Thyroid gland (tissue), 4 donors: ENCODE results near the gene LIN7A. TPM values are rescaled to one million over a fixed set of nuclear protein-coding genes. Genes with fewer than 3 reads are reported as not detected.

Experiments
- DNase-seq, 2 donors: peaks; one replicate each; pipeline ENCODE4 v3.0.0-alpha.2; 2019
- H3K27ac ChIP-seq, 3 donors: fragments of 200-600 bp; sonication (generic); 1 replicate in 2 of 3; 2 replicates in 1 of 3; pipeline ENCODE4 v1.5.1; 2016 to 2019; ENCODE audit warnings: mild to moderate bottlenecking in 1 of 3, moderate library complexity in 1 of 3
- H3K27me3 ChIP-seq: fragments of 200-600 bp; sonication (generic); one replicate; pipeline ENCODE4 v1.5.1; 2019
- H3K36me3 ChIP-seq, 2 donors: fragments of 200-600 bp; sonication (generic); one replicate each; pipeline ENCODE4 v1.5.1; 2016 to 2019
- H3K4me1 ChIP-seq, 2 donors: fragments of 200-600 bp; sonication (generic); one replicate each; pipeline ENCODE4 v1.5.1; 2017 to 2019
- H3K4me3 ChIP-seq, 3 donors: fragments of 200-600 bp; sonication (generic); replicated peaks in 1 of 3; 1 replicate in 2 of 3; 2 replicates in 1 of 3; pipeline ENCODE4 v1.5.1; 2016; ENCODE audit warnings: mild to moderate bottlenecking in 1 of 3
- H3K9me3 ChIP-seq: fragments of 200-600 bp; sonication (generic); one replicate; pipeline ENCODE4 v1.5.1; 2017
- CTCF ChIP-seq, 6 experiments: fragments of 200-600 bp in 3 of 6; fragments of 450-650 bp in 3 of 6; sonication (generic) in 3 of 6; IDR thresholded peaks; one replicate each; pipeline ENCODE4 v1.5.1; 2016 to 2019; ENCODE audit warnings: antibody characterized with exemption in 6 of 6, mild to moderate bottlenecking in 2 of 6, inconsistent platforms in 1 of 6, moderate library complexity in 1 of 6
- POLR2A ChIP-seq, 2 donors: fragments of 450-650 bp; IDR thresholded peaks; one replicate each; pipeline ENCODE4 v1.6.1; 2017; ENCODE audit warnings: antibody characterized with exemption in 2 of 2, mild to moderate bottlenecking in 2 of 2, moderate library complexity in 1 of 2
- WGBS, 2 donors: methylation state at CpG; one replicate each; pipeline ENCODE4 v1.1.5; 2017; 5-methylcytosine and 5-hydroxymethylcytosine counted together
- intact Hi-C: fragments of 100-400 bp; cut with DNase I; formaldehyde crosslinking; loops from one replicate; pipeline ENCODE4 v1.15.1; 2023
- total RNA-seq, 4 donors: library from RNA; depleted of rRNA; stranded (reverse); fragments of >200 nt; gene quantifications; one replicate each; pipeline ENCODE4 v1.2.3, GENCODE V29; 2016

Gene LIN7A
- total RNA-seq, 4 donors from 2014 or later: 7.9 to 21.4 (median 18.4) TPM

DNA sequence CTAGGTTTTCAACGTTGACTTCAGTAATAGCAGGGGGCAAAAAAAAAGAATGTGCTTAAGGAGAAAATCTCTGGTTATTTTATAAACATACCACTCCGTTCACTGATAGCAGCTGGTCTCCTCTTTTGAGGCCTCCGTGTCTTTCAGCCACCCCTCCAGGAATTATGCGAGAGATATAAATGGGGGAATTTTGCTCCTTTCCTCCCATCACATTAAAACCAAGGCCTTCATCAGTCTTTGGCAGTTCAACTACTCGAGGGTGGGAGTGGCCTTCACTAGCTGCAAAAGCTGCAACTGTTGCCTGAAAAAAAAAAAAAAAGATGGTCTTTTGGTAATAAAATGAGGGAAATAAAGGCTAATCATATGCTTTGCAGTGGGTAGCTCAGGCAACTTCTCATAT lies 92.1 kb downstream of the LIN7A start:
- Histone ChIP-seq H3K36me3 (no peaks in the 10 kb centered on the region), H3K27ac (no peak overlapping the region), H3K4me3 (no peak overlapping the region), H3K4me1 (peaks cover 10 to 11% of the 10 kb centered on the region in 2 donors), H3K27me3 (no peaks in the 10 kb centered on the region), H3K9me3 (no peaks in the 10 kb centered on the region)
- intact Hi-C loops: no loop called here
- TF ChIP-seq CTCF (IDR thresholded peaks at IDR 0.05): no peak
- TF ChIP-seq POLR2A (IDR thresholded peaks at IDR 0.05): no peak
- 77 to 81% methylated on average over 5 of the region's 5 CpGs for WGBS, 2 donors
- no peak for DNase-seq

DNA sequence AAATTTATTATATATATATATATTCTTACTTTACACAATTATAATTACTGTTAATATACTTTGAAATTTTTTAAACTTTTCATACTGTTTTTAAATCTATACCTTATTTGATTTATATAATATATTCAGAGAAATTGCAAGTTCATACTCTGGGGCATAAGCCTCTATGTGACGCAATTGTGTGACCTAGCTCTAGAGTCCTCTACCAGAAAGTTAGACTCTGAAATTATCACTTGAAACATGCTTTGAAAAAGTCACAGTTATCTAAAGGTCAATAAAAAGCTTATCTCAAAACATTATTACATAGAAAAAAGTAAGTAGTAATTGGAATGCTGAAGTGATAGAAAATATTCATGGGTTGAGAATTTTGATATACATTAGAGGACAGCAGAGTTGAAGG lies 93.8 kb downstream of the LIN7A start:
- TF ChIP-seq POLR2A (IDR thresholded peaks at IDR 0.05) (no peak), CTCF (IDR thresholded peaks at IDR 0.05) (no peak)
- H3K4me3 ChIP-seq: no peak overlapping the region
- H3K9me3 ChIP-seq: no peaks in the 10 kb centered on the region
- WGBS, 2 donors: 92 to 97% methylated on average over 1 of the region's 1 CpG
- no peak overlapping the region for H3K27ac ChIP-seq
- peaks cover 10 to 14% of the 10 kb centered on the region in 2 donors for H3K4me1 ChIP-seq
- intact Hi-C loops: no loop called here
- no peaks in the 10 kb centered on the region for H3K27me3 ChIP-seq
- no peaks in the 10 kb centered on the region for H3K36me3 ChIP-seq
- no peak for DNase-seq

GRCh38 chr12:80838708-80839107 lies 99.0 kb downstream of the LIN7A start:
- peak in 2 of 6 experiments; percentile 18 to 32 for TF ChIP-seq CTCF (IDR thresholded peaks at IDR 0.05)
- no peak for TF ChIP-seq POLR2A (IDR thresholded peaks at IDR 0.05)
- H3K27ac ChIP-seq: peak overlapping the region; percentile 58 to 84 (median 77)
- DNase-seq: peak; percentile 57 to 64
- no peaks in the 10 kb centered on the region for H3K9me3 ChIP-seq
- H3K27me3 ChIP-seq: no peaks in the 10 kb centered on the region
- H3K36me3 ChIP-seq: no peaks in the 10 kb centered on the region
- peaks cover 14 to 19% of the 10 kb centered on the region in 2 donors for H3K4me1 ChIP-seq
- 4 to 15% methylated on average over 1 of the region's 1 CpG for WGBS, 2 donors
- intact Hi-C loops: no loop called here
- no peak overlapping the region for H3K4me3 ChIP-seq

DNA sequence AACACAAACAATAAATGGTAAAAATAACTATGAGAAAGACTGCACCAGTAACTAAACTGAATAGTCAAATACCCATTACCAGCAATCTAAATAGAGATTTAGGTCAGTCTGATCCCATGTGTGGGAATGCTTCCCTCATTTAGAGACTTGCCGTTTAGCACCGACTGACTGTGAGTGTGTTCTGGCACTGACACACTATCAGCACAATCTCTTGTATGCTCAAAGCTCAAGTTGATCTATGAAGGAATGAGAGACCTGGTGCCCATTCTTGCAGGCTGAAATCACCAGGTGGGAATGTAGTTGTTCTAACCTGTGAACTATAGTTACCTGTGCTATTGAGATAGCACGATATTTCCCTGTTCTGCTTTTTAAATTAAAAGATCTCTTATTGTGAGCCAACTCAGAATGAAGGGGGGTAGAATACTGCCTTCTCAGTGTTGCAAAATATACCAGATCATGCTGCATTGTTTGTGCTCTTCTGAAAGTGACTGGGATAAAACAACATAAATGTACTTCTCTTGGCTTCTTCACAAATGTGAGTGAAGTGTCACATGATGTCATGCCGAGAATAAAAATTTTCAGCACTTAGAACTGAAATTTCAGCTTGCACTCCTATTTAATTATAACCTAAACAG lies 99.6 kb downstream of the LIN7A start:
- WGBS, 2 donors: 15 to 29% methylated on average over 4 of the region's 4 CpGs
- Histone ChIP-seq H3K36me3 (no peaks in the 10 kb centered on the region), H3K9me3 (no peaks in the 10 kb centered on the region), H3K27me3 (no peaks in the 10 kb centered on the region), H3K4me1 (peaks cover 14 to 19% of the 10 kb centered on the region in 2 donors), H3K27ac (peak overlapping the region; percentile 58 to 84 (median 77)), H3K4me3 (no peak overlapping the region)
- DNase-seq: peak; percentile 67 to 74
- intact Hi-C loops: no loop called here
- TF ChIP-seq CTCF (IDR thresholded peaks at IDR 0.05) (no peak), POLR2A (IDR thresholded peaks at IDR 0.05) (peak in 1 of 2 donors; percentile 63)

- no peaks in the 10 kb centered on the region for H3K9me3 ChIP-seq
- no peak overlapping the region for H3K4me3 ChIP-seq
- intact Hi-C loops: no loop called here
- H3K36me3 ChIP-seq: no peaks in the 10 kb centered on the region
- peaks cover 14 to 19% of the 10 kb centered on the region in 2 donors for H3K4me1 ChIP-seq
- 41 to 46% methylated on average over 5 of the region's 5 CpGs for WGBS, 2 donors
- no peaks in the 10 kb centered on the region for H3K27me3 ChIP-seq
- peak; percentile 38 to 60 for DNase-seq
- TF ChIP-seq POLR2A (IDR thresholded peaks at IDR 0.05) (no peak), CTCF (IDR thresholded peaks at IDR 0.05) (peak; percentile 28 to 76 (median 58))
- peak overlapping the region; percentile 58 to 84 (median 77) for H3K27ac ChIP-seq
These were observed 100.3 kb downstream of the LIN7A start for GRCh38 chr12:80837342-80837978.
